Pancreas (tissue), 8 donors: ENCODE results near the gene GNB2. TPM values are rescaled to one million over a fixed set of nuclear protein-coding genes. Genes with fewer than 3 reads are reported as not detected.

ENCODE experiments used
- polyA plus RNA-seq, 2 donors: library from polyadenylated mRNA; stranded (reverse); fragments of 200-250 nt; gene quantifications; one replicate each; pipeline ENCODE4 v1.2.3, GENCODE V29; 2013
- total RNA-seq, 6 donors: library from RNA; stranded (reverse); fragmentation: NEBNext Ultra II Directional in 4 of 6; extraction: Animal tissue kit (Norgen Biotek cat#: 25700) in 4 of 6; gene quantifications; one replicate each; pipeline versions ENCODE4 v1.2.1 to v1.2.4, GENCODE V29; 2021 to 2023
- donor health status: healthy with polysubstance abuse.
- donor health status: DM: no; HTN: no; CAD: no; lungs with moderate emphysema.
- donor health status: DM: no; HTN: no; CAD: no.
- donor health status: Bipolar disorder and iron deficiency.
- donor health status: DM: yes; HTN: yes; CAD: no.
- donor health status: DM: no; HTN: no; CAD: no.
- donor health status: DM: no; HTN: no; CAD: no.
- donor health status: DM: yes; HTN: yes; CAD: no.

The GNB2 gene
- total and polyA plus RNA-seq, 8 donors = 82.2 to 151 (median 104) TPM

Other genes with a start within 250 kb of the GNB2 start
- 1 to 10 TPM; 1.6 to 3.0 (median 2.0) TPM for gene ZCWPW1, start 245.0 kb upstream of the GNB2 start, total RNA-seq
- gene ZCWPW1, start 245.0 kb upstream of the GNB2 start, polyA plus RNA-seq = 10 to 100 TPM in 1 of 2 donors, 1 to 10 TPM in 1; 8.0 to 18.9 TPM
- 10 to 100 TPM; 11.1 to 17.5 (median 15.2) TPM for gene MEPCE, start 243.9 kb upstream of the GNB2 start, total RNA-seq
- 10 to 100 TPM; 18.0 to 20.7 TPM for gene MEPCE, start 243.9 kb upstream of the GNB2 start, polyA plus RNA-seq
- 10 to 100 TPM; 10.8 to 18.9 (median 14.5) TPM for gene PPP1R35, start 237.2 kb upstream of the GNB2 start, total RNA-seq
- gene PPP1R35, start 237.2 kb upstream of the GNB2 start, polyA plus RNA-seq = 10 to 100 TPM; 60.4 to 65.8 TPM
- under 1 TPM in 2 of 6 donors, not detected in 4; 0.24 to 0.28 TPM for gene SPACDR, start 209.5 kb upstream of the GNB2 start, total RNA-seq
- under 1 TPM; 0.34 to 0.68 TPM for gene SPACDR, start 209.5 kb upstream of the GNB2 start, polyA plus RNA-seq
- 10 to 100 TPM; 17.4 to 36.8 (median 19.8) TPM for gene TSC22D4, start 194.5 kb upstream of the GNB2 start, total RNA-seq
- gene TSC22D4, start 194.5 kb upstream of the GNB2 start, polyA plus RNA-seq = 10 to 100 TPM; 37.1 to 44.6 TPM
- gene NYAP1, start 189.8 kb upstream of the GNB2 start, total RNA-seq = 1 to 10 TPM in 1 of 6 donors, under 1 TPM in 5; 0.25 to 1.1 (median 0.81) TPM
- gene NYAP1, start 189.8 kb upstream of the GNB2 start, polyA plus RNA-seq = 1 to 10 TPM; 3.7 to 4.8 TPM
- 10 to 100 TPM; 13.6 to 33.1 (median 21.4) TPM for gene AGFG2, start 134.5 kb upstream of the GNB2 start, total RNA-seq
- gene AGFG2, start 134.5 kb upstream of the GNB2 start, polyA plus RNA-seq = 10 to 100 TPM; 24.5 to 41.0 TPM
- 1 to 10 TPM in 3 of 6 donors, under 1 TPM in 3; 0.39 to 7.5 (median 1.0) TPM for gene SAP25, start 99.8 kb upstream of the GNB2 start, total RNA-seq
- 10 to 100 TPM; 14.7 to 17.8 TPM for gene SAP25, start 99.8 kb upstream of the GNB2 start, polyA plus RNA-seq
- 10 to 100 TPM; 16.4 to 40.7 (median 23.3) TPM for gene LRCH4, start 87.6 kb upstream of the GNB2 start, total RNA-seq
- 100 to 1,000 TPM in 1 of 2 donors, 10 to 100 TPM in 1; 78.5 to 106 TPM for gene LRCH4, start 87.6 kb upstream of the GNB2 start, polyA plus RNA-seq
- under 1 TPM; 0.31 to 0.88 (median 0.63) TPM for gene FBXO24, start 87.4 kb upstream of the GNB2 start, total RNA-seq
- 1 to 10 TPM; 1.9 to 2.0 TPM for gene FBXO24, start 87.4 kb upstream of the GNB2 start, polyA plus RNA-seq
- 10 to 100 TPM in 3 of 6 donors, 1 to 10 TPM in 3; 5.7 to 49.7 (median 15.6) TPM for gene PCOLCE, start 71.4 kb upstream of the GNB2 start, total RNA-seq
- 10 to 100 TPM; 31.7 to 39.0 TPM for gene PCOLCE, start 71.4 kb upstream of the GNB2 start, polyA plus RNA-seq
- 10 to 100 TPM in 3 of 6 donors, 1 to 10 TPM in 3; 6.8 to 10.7 (median 9.0) TPM for gene MOSPD3, start 61.2 kb upstream of the GNB2 start, total RNA-seq
- 10 to 100 TPM; 14.8 to 19.7 TPM for gene MOSPD3, start 61.2 kb upstream of the GNB2 start, polyA plus RNA-seq
- gene TFR2, start 32.2 kb upstream of the GNB2 start, total RNA-seq = 1 to 10 TPM in 3 of 6 donors, under 1 TPM in 3; 0.28 to 1.2 (median 0.76) TPM
- gene TFR2, start 32.2 kb upstream of the GNB2 start, polyA plus RNA-seq = 1 to 10 TPM; 1.1 to 1.2 TPM
- under 1 TPM; 0.23 to 0.98 (median 0.57) TPM for gene ACTL6B, start 17.3 kb upstream of the GNB2 start, total RNA-seq
- gene ACTL6B, start 17.3 kb upstream of the GNB2 start, polyA plus RNA-seq = 1 to 10 TPM; 1.7 to 7.7 TPM
- 10 to 100 TPM; 19.2 to 33.9 (median 26.9) TPM for gene GIGYF1, start 20.5 kb downstream of the GNB2 start, total RNA-seq
- 10 to 100 TPM; 48.8 to 76.2 TPM for gene GIGYF1, start 20.5 kb downstream of the GNB2 start, polyA plus RNA-seq
- gene POP7, start 32.4 kb downstream of the GNB2 start, total RNA-seq = 10 to 100 TPM; 10.5 to 19.2 (median 13.8) TPM
- 10 to 100 TPM; 20.5 to 26.1 TPM for gene POP7, start 32.4 kb downstream of the GNB2 start, polyA plus RNA-seq
- 1 to 10 TPM; 1.6 to 5.5 (median 3.9) TPM for gene EPO, start 46.7 kb downstream of the GNB2 start, total RNA-seq
- 1 to 10 TPM; 1.8 to 5.9 TPM for gene EPO, start 46.7 kb downstream of the GNB2 start, polyA plus RNA-seq
- under 1 TPM in 3 of 6 donors, not detected in 3; 0.03 to 0.05 (median 0.03) TPM for gene ZAN, start 59.9 kb downstream of the GNB2 start, total RNA-seq
- under 1 TPM; 0.02 to 0.04 TPM for gene ZAN, start 59.9 kb downstream of the GNB2 start, polyA plus RNA-seq
- 10 to 100 TPM; 21.8 to 32.9 (median 27.5) TPM for gene EPHB4, start 153.8 kb downstream of the GNB2 start, total RNA-seq
- gene EPHB4, start 153.8 kb downstream of the GNB2 start, polyA plus RNA-seq = 10 to 100 TPM; 15.8 to 20.5 TPM
- gene SLC12A9, start 179.0 kb downstream of the GNB2 start, total RNA-seq = 10 to 100 TPM; 11.9 to 20.8 (median 13.9) TPM
- 10 to 100 TPM; 34.4 to 34.6 TPM for gene SLC12A9, start 179.0 kb downstream of the GNB2 start, polyA plus RNA-seq
- gene TRIP6, start 193.6 kb downstream of the GNB2 start, total RNA-seq = 10 to 100 TPM; 24.1 to 36.6 (median 33.1) TPM
- 10 to 100 TPM; 41.7 to 57.6 TPM for gene TRIP6, start 193.6 kb downstream of the GNB2 start, polyA plus RNA-seq
- 10 to 100 TPM; 39.2 to 83.5 (median 50.0) TPM for gene SRRT, start 201.4 kb downstream of the GNB2 start, total RNA-seq
- gene SRRT, start 201.4 kb downstream of the GNB2 start, polyA plus RNA-seq = 100 to 1,000 TPM; 139 to 179 TPM
- 1 to 10 TPM in 5 of 6 donors, under 1 TPM in 1; 0.83 to 3.2 (median 2.1) TPM for gene UFSP1, start 216.0 kb downstream of the GNB2 start, total RNA-seq
- gene UFSP1, start 216.0 kb downstream of the GNB2 start, polyA plus RNA-seq = 1 to 10 TPM; 5.2 to 6.3 TPM
- gene ACHE, start 222.1 kb downstream of the GNB2 start, total RNA-seq = 10 to 100 TPM in 1 of 6 donors, 1 to 10 TPM in 5; 1.2 to 10.9 (median 3.3) TPM
- 1 to 10 TPM; 2.2 to 4.1 TPM for gene ACHE, start 222.1 kb downstream of the GNB2 start, polyA plus RNA-seq